ENCODE data around the gene MTRF1L.

GRCh38 chr6:152979116-152979515, 23.4 kb downstream of the MTRF1L start:
- TF ChIP-seq CTCF (IDR thresholded peaks at IDR 0.05; ENCODE audit: control extremely low read depth in 1 of 3, insufficient read depth in 1 of 3, low read depth in 1 of 3, low read length in 3 of 3) (no peak), YY1 (IDR thresholded peaks at IDR 0.05; ENCODE audit: low read depth, low read length) (no peak), HDAC6 (IDR thresholded peaks at IDR 0.05; ENCODE audit: low read depth, low read length) (no peak), RFX5 (IDR thresholded peaks at IDR 0.05; ENCODE audit: borderline replicate concordance, low read depth, low read length) (no peak), EZH2 (IDR thresholded peaks at IDR 0.05; ENCODE audit: low read depth, low read length, severe bottlenecking) (no peak), POLR2AphosphoS5 (IDR thresholded peaks at IDR 0.05; ENCODE audit: low read depth, low read length) (no peak), POLR2A (IDR thresholded peaks at IDR 0.05; ENCODE audit: control extremely low read depth in 1 of 2, low read depth in 2 of 2, low read length in 2 of 2) (no peak), E2F6 (IDR thresholded peaks at IDR 0.05) (no peak), CREB1 (IDR thresholded peaks at IDR 0.05) (no peak), CHD2 (IDR thresholded peaks at IDR 0.05; ENCODE audit: low read length) (no peak), USF2 (IDR thresholded peaks at IDR 0.05; ENCODE audit: low read length) (no peak)

All from H1 (cell line).